Caco-2 (cell line): ENCODE data around the gene AKT1. TPM values are rescaled to one million over a fixed set of nuclear protein-coding genes. Genes with fewer than 3 reads are reported as not detected.
"Not testable (repeated sequence)": the region's sequence is repeated elsewhere in the genome, so short reads cannot be mapped to it uniquely, and the experiment has no call there.

Experiments
- BruUV-seq: library from RNA; stranded (reverse); fragments of 400-500 nt; replicated peaks from 2 replicates; lab custom pipeline; 2021; lab: Mats Ljungman, UMichigan
- CTCF ChIA-PET: fragments of 300-600 bp; sonication (Branson Sonifier 250); formaldehyde crosslinking; loops from one replicate; lab custom pipeline; 2022; ENCODE audit warnings: antibody characterized with exemption; lab: Charles Lee
- POLR2A ChIA-PET: fragments of 300-600 bp; sonication (Branson Sonifier 250); formaldehyde crosslinking; loops from one replicate; lab custom pipeline; 2022; ENCODE audit warnings: antibody characterized with exemption; lab: Charles Lee
- DNase-seq, 2 experiments: peaks; one replicate each; pipeline versions ENCODE4 v3.0.0 to v3.0.0-alpha.2; 2020 to 2022
- H3K27me3 ChIP-seq: replicated peaks from 2 replicates; pipeline ENCODE4 v1.6.0; 2011; ENCODE audit warnings: low read length; ENCODE audit not compliant: control insufficient read depth, insufficient read depth
- H3K36me3 ChIP-seq: 2 replicates; pipeline ENCODE4 v1.5.1; 2011; ENCODE audit warnings: low read length; ENCODE audit not compliant: control insufficient read depth, insufficient read depth
- H3K4me1 ChIP-seq: fragments of 250-450 bp; sonication (Bioruptor Pico); 2 replicates; pipeline ENCODE4 v1.5.1; 2020; ENCODE audit warnings: mild to moderate bottlenecking
- H3K4me3 ChIP-seq: 2 replicates; pipeline ENCODE4 v1.5.1; 2011; ENCODE audit warnings: low read depth, mild to moderate bottlenecking, control low read depth, low read length
- H3K9me3 ChIP-seq: fragments of 250-450 bp; sonication (Bioruptor Pico); 2 replicates; pipeline ENCODE4 v1.5.1; 2020; ENCODE audit warnings: mild to moderate bottlenecking, moderate library complexity
- H3K27ac Mint-ChIP-seq: one replicate; pipeline ENCODE4 v1.8.0; 2022; ENCODE audit warnings: mixed read lengths; ENCODE audit not compliant: unreplicated experiment
- H3K27me3 Mint-ChIP-seq: one replicate; pipeline ENCODE4 v1.8.0; 2022; ENCODE audit warnings: mixed read lengths; ENCODE audit not compliant: insufficient read depth, unreplicated experiment
- H3K36me3 Mint-ChIP-seq: one replicate; pipeline ENCODE4 v1.8.0; 2022; ENCODE audit warnings: mild to moderate bottlenecking, mixed read lengths; ENCODE audit not compliant: insufficient read depth, unreplicated experiment
- H3K4me1 Mint-ChIP-seq: one replicate; pipeline ENCODE4 v1.8.0; 2022; ENCODE audit warnings: low read depth, mixed read lengths; ENCODE audit not compliant: unreplicated experiment
- H3K4me3 Mint-ChIP-seq: one replicate; pipeline ENCODE4 v1.8.0; 2022; ENCODE audit warnings: mild to moderate bottlenecking, moderate library complexity, mixed read lengths; ENCODE audit not compliant: unreplicated experiment
- H3K9me3 Mint-ChIP-seq: one replicate; pipeline ENCODE4 v1.8.0; 2022; ENCODE audit warnings: mixed read lengths; ENCODE audit not compliant: unreplicated experiment
- intact Hi-C: fragments of 100-400 bp; cut with micrococcal nuclease; formaldehyde crosslinking; loops from one replicate; pipeline ENCODE4 v1.10.0; 2022; ENCODE audit not compliant: unreplicated experiment
- total RNA-seq: library from RNA; stranded (reverse); gene quantifications from 2 replicates; pipeline ENCODE4 v1.2.3, GENCODE V29; 2022
- TF ChIP-seq, protein P1 (sequence below), 2 experiments: fragments of 200-600 bp in 1 of 2; IDR thresholded peaks; 1 replicate in 1 of 2; 2 replicates in 1 of 2; pipeline versions ENCODE4 v1.5.1 to v1.8.0; 2011 to 2022; ENCODE audit warnings: antibody characterized with exemption in 1 of 2, control low read depth in 1 of 2, inconsistent platforms in 1 of 2, low read depth in 1 of 2, low read length in 1 of 2, mild to moderate bottlenecking in 1 of 2, moderate library complexity in 1 of 2; ENCODE audit not compliant: insufficient read depth in 1 of 2, severe bottlenecking in 1 of 2, unreplicated experiment in 1 of 2

AKT1 gene
- total RNA-seq, 1 experiment from 2014 or later, result 110 TPM

DNA sequence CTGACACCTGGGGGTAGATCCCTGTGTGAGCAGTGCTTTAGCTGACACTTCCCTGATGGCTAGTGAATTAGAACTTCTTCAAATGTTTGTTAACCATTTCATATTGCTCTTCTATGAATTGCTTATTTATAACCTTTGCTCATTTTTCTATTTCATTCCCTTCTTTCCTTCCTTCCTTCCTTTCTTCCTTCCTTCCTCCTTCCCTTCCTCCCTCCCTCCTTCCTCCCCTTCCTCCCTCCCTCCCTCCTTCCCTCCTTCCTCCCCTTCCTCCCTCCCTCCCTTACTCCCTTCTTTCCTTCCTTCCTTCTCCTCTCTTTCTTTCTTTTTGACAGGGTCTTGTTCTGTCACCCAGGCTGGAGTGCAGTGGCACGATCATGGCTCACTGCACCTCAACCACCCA, 46.2 kb upstream of the AKT1 start:
- TF ChIP-seq, protein P1, sequence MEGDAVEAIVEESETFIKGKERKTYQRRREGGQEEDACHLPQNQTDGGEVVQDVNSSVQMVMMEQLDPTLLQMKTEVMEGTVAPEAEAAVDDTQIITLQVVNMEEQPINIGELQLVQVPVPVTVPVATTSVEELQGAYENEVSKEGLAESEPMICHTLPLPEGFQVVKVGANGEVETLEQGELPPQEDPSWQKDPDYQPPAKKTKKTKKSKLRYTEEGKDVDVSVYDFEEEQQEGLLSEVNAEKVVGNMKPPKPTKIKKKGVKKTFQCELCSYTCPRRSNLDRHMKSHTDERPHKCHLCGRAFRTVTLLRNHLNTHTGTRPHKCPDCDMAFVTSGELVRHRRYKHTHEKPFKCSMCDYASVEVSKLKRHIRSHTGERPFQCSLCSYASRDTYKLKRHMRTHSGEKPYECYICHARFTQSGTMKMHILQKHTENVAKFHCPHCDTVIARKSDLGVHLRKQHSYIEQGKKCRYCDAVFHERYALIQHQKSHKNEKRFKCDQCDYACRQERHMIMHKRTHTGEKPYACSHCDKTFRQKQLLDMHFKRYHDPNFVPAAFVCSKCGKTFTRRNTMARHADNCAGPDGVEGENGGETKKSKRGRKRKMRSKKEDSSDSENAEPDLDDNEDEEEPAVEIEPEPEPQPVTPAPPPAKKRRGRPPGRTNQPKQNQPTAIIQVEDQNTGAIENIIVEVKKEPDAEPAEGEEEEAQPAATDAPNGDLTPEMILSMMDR (IDR thresholded peaks at IDR 0.05; ENCODE audit: insufficient read depth in 1 of 2, low read depth in 1 of 2, low read length in 1 of 2, severe bottlenecking in 1 of 2, unreplicated experiment in 1 of 2), result no peak
- no peaks in the 10 kb centered on the region for H3K27me3 ChIP-seq
- DNase-seq, result no peak
- ChIA-PET POLR2A (interaction anchor here (0.7 kb wide), 1 partner anchor 16 kb away, joined by 7 read pairs; no protein-coding TSS in a partner anchor), CTCF (no interaction called here)
- Mint-ChIP-seq H3K4me3 (no peak overlapping the region), H3K4me1 (peaks cover 8% of the 10 kb centered on the region), H3K9me3 (peaks cover 4% of the 10 kb centered on the region), H3K36me3 (no peaks in the 10 kb centered on the region), H3K27me3 (peaks cover 15% of the 10 kb centered on the region), H3K27ac (no peak overlapping the region)
- no peaks in the 10 kb centered on the region for H3K4me1 ChIP-seq
- H3K9me3 ChIP-seq, result no peaks in the 10 kb centered on the region
- intact Hi-C loops, result no loop called here
- H3K36me3 ChIP-seq, result no peaks in the 10 kb centered on the region
- BruUV-seq, result no TSS peak
- no peak overlapping the region for H3K4me3 ChIP-seq

DNA sequence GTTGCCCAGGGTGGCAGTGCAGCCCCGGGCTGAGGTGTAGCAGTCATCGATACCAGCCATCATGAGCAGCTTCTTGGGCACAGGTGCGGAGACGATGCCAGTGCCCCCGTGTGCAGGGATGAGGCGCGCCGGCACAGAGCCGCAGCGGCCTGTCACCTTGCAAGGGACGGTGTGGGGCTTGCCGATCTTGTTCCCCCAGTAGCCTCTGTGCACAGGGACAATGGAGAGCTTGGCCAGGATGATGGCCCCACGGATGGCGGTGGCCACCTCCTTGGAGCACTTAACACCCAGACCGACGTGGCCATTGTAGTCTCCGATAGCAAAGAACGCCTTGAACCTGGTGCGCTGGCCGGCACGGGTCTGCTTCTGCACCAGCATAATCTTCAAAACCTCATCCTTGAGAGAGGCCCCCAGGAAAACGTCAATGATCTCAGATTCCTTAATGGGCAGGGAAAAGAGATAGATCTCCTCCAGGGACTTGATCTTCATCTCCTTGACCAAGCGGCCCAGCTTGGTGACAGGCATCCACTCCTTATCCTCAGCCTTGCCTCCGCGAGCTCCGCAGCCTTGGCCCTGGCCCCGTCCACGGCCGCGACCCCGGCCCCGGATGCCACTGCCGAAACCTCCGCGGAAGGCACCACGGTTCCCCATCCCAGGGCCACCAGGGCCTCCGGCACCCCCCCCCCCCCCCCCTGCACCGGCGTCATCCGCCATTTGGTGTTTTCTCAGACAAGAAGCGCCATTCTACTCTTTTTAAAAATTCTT, 40.8 kb upstream of the AKT1 start:
- H3K4me1 Mint-ChIP-seq, H3K27me3 Mint-ChIP-seq, intact Hi-C loops, H3K36me3 Mint-ChIP-seq, CTCF ChIA-PET, H3K4me1 ChIP-seq, H3K27ac Mint-ChIP-seq, H3K36me3 ChIP-seq, H3K9me3 Mint-ChIP-seq, BruUV-seq, H3K4me3 ChIP-seq, POLR2A ChIA-PET, H3K9me3 ChIP-seq, H3K4me3 Mint-ChIP-seq, H3K27me3 ChIP-seq, DNase-seq: not testable (repeated sequence)

DNA sequence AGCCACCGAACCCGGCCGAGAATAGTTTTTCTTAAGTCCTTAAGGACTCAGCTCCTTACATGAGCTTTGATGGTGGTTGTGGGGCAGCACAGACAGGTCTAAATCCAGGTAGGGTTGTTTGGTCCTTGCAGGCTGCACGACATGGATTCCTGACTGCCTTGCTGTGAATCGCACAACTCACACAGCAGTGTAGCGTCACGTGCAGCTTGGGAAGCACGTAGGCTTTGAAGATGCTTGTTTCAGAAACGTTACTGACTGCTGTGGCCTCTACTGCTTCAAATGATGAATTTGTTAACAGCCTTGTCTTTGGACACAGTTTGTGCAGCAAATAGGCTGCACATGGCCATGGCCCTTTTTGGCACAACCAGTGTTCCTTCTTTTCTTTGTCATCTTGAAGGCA, 35.2 kb upstream of the AKT1 start:
- H3K9me3 ChIP-seq, result no peaks in the 10 kb centered on the region
- H3K4me1 Mint-ChIP-seq, result no peaks in the 10 kb centered on the region
- BruUV-seq, result no TSS peak
- ChIA-PET CTCF (no interaction called here), POLR2A (no interaction called here)
- no peak for DNase-seq
- intact Hi-C loops, result no loop called here
- 0 out of 2 replicates have a peak, but pooled peaks cover 3% of the 10 kb centered on the region for H3K4me1 ChIP-seq
- no peaks in the 10 kb centered on the region for H3K36me3 Mint-ChIP-seq
- TF ChIP-seq, protein P1 (IDR thresholded peaks at IDR 0.05; ENCODE audit: insufficient read depth in 1 of 2, low read depth in 1 of 2, low read length in 1 of 2, severe bottlenecking in 1 of 2, unreplicated experiment in 1 of 2), result no peak
- no peak overlapping the region for H3K4me3 Mint-ChIP-seq
- no peak overlapping the region for H3K4me3 ChIP-seq
- no peaks in the 10 kb centered on the region for H3K9me3 Mint-ChIP-seq
- no peak overlapping the region for H3K27ac Mint-ChIP-seq
- no peaks in the 10 kb centered on the region for H3K27me3 ChIP-seq
- H3K27me3 Mint-ChIP-seq, result no peaks in the 10 kb centered on the region
- no peaks in the 10 kb centered on the region for H3K36me3 ChIP-seq
